Right atrium auricular region (tissue), 2 donors: Measurements from ENCODE around the gene ARRB1. TPM values are rescaled to one million over a fixed set of nuclear protein-coding genes. Genes with fewer than 3 reads are reported as not detected.

ENCODE experiments used
- DNase-seq: peaks from one replicate; pipeline ENCODE4 v3.0.0-alpha.2; 2019; ENCODE audit warnings: low spot score
- H3K27ac ChIP-seq, 2 donors: fragments of 200-600 bp; sonication (generic); 1 replicate in 1 of 2; 2 replicates in 1 of 2; pipeline ENCODE4 v1.5.1; 2016 to 2019
- H3K27me3 ChIP-seq, 2 donors: fragments of 200-600 bp; sonication (generic); one replicate each; pipeline versions ENCODE4 v1.5.1 to v1.6.0; 2017 to 2019
- H3K36me3 ChIP-seq: fragments of 200-600 bp; sonication (generic); one replicate; pipeline ENCODE4 v1.5.1; 2016
- H3K4me1 ChIP-seq, 2 donors: fragments of 200-600 bp; sonication (generic); one replicate each; pipeline versions ENCODE4 v1.5.1 to v1.6.0; 2017 to 2019
- H3K4me3 ChIP-seq, 2 donors: fragments of 200-600 bp; sonication (generic); 1 replicate in 1 of 2; 2 replicates in 1 of 2; pipeline ENCODE4 v1.5.1; 2017 to 2019; ENCODE audit warnings: mild to moderate bottlenecking in 1 of 2, moderate library complexity in 1 of 2
- H3K9me3 ChIP-seq, 2 donors: fragments of 200-600 bp; sonication (generic); one replicate each; pipeline ENCODE4 v1.5.1; 2019
- total RNA-seq, 2 donors: library from RNA; depleted of rRNA; stranded (reverse); fragments of >200 nt; gene quantifications; one replicate each; pipeline ENCODE4 v1.1.0, GENCODE V29; 2016
- TF ChIP-seq, protein P1 (sequence below), 2 donors: fragments of 200-600 bp; sonication (generic); IDR thresholded peaks; one replicate each; pipeline ENCODE4 v1.5.1; 2019; ENCODE audit warnings: antibody characterized with exemption in 2 of 2

The ARRB1 gene
- total RNA-seq, 2 donors from 2014 or later, result 19.4 to 22.9 TPM

GRCh38 chr11:75272821-75273301, 78.6 kb downstream of the ARRB1 start:
- TF ChIP-seq, protein P1, sequence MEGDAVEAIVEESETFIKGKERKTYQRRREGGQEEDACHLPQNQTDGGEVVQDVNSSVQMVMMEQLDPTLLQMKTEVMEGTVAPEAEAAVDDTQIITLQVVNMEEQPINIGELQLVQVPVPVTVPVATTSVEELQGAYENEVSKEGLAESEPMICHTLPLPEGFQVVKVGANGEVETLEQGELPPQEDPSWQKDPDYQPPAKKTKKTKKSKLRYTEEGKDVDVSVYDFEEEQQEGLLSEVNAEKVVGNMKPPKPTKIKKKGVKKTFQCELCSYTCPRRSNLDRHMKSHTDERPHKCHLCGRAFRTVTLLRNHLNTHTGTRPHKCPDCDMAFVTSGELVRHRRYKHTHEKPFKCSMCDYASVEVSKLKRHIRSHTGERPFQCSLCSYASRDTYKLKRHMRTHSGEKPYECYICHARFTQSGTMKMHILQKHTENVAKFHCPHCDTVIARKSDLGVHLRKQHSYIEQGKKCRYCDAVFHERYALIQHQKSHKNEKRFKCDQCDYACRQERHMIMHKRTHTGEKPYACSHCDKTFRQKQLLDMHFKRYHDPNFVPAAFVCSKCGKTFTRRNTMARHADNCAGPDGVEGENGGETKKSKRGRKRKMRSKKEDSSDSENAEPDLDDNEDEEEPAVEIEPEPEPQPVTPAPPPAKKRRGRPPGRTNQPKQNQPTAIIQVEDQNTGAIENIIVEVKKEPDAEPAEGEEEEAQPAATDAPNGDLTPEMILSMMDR (IDR thresholded peaks at IDR 0.05), result no peak

GRCh38 chr11:75272391-75272790, 79.1 kb downstream of the ARRB1 start:
- Histone ChIP-seq H3K4me3 (no peak overlapping the region), H3K36me3 (peaks cover 25% of the 10 kb centered on the region)
- no peak for DNase-seq

More at GRCh38 chr11:75272821-75273301, 78.6 kb downstream of the ARRB1 start:
- DNase-seq, result no peak
- Histone ChIP-seq H3K4me1 (no peaks in the 10 kb centered on the region), H3K4me3 (no peak overlapping the region), H3K36me3 (peaks cover 30% of the 10 kb centered on the region), H3K9me3 (no peaks in the 10 kb centered on the region), H3K27ac (no peak overlapping the region), H3K27me3 (no peaks in the 10 kb centered on the region)

GRCh38 chr11:75271730-75272129, 79.7 kb downstream of the ARRB1 start:
- Histone ChIP-seq H3K27ac (no peak overlapping the region), H3K27me3 (no peaks in the 10 kb centered on the region), H3K36me3 (peaks cover 19% of the 10 kb centered on the region), H3K9me3 (no peaks in the 10 kb centered on the region), H3K4me1 (no peaks in the 10 kb centered on the region), H3K4me3 (no peak overlapping the region)
- DNase-seq, result no peak
- TF ChIP-seq, protein P1 (IDR thresholded peaks at IDR 0.05), result no peak

More at GRCh38 chr11:75272391-75272790, 79.1 kb downstream of the ARRB1 start:
- Histone ChIP-seq H3K4me1 (no peaks in the 10 kb centered on the region), H3K9me3 (no peaks in the 10 kb centered on the region), H3K27me3 (no peaks in the 10 kb centered on the region), H3K27ac (no peak overlapping the region)
- TF ChIP-seq, protein P1 (IDR thresholded peaks at IDR 0.05), result no peak

DNA sequence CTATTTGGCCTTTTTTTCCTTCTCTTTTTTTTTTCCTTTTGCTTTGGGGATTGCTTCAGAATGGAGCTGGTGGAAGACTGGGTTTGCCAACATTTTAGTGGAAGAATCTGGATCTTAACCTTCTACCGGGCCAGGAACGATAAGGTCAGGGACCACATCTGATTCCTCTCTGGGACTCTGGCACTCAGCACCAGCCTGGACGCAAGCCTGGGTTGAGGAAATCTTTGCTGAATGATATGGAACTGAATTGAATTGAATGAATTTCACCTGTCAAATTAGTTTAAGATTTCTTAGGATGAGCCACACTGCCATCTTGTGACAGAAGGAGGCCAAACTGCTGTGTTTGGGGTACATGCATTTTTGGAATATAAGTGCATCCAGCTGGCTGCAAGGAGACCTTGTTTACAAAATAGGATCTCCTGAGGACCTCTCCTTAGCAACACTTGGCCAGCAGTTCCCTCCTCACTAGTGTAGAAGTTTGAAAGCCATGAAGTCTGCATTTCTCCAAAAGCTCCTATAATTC, 80.5 kb downstream of the ARRB1 start:
- no peak overlapping the region for H3K4me3 ChIP-seq
- no peak for DNase-seq
- no peak overlapping the region for H3K27ac ChIP-seq
- TF ChIP-seq, protein P1 (IDR thresholded peaks at IDR 0.05), result peak in 1 of 2 donors; percentile 40
- H3K27me3 ChIP-seq, result no peaks in the 10 kb centered on the region
- peaks cover 20% of the 10 kb centered on the region for H3K36me3 ChIP-seq
- H3K4me1 ChIP-seq, result no peaks in the 10 kb centered on the region
- H3K9me3 ChIP-seq, result no peaks in the 10 kb centered on the region

- peaks cover 24% of the 10 kb centered on the region for H3K36me3 ChIP-seq
- no peak overlapping the region for H3K27ac ChIP-seq
- no peaks in the 10 kb centered on the region for H3K27me3 ChIP-seq
- TF ChIP-seq, protein P1 (IDR thresholded peaks at IDR 0.05), result no peak
- no peaks in the 10 kb centered on the region for H3K9me3 ChIP-seq
- H3K4me1 ChIP-seq, result no peaks in the 10 kb centered on the region
- DNase-seq, result no peak
- H3K4me3 ChIP-seq, result no peak overlapping the region
Observed at GRCh38 chr11:75269896-75270295, 81.6 kb downstream of the ARRB1 start.

GRCh38 chr11:75269367-75269660, 82.1 kb downstream of the ARRB1 start:
- DNase-seq, result no peak
- no peaks in the 10 kb centered on the region for H3K27me3 ChIP-seq
- TF ChIP-seq, protein P1 (IDR thresholded peaks at IDR 0.05), result no peak
- no peaks in the 10 kb centered on the region for H3K4me1 ChIP-seq
- no peaks in the 10 kb centered on the region for H3K9me3 ChIP-seq
- no peak overlapping the region for H3K27ac ChIP-seq
- H3K36me3 ChIP-seq, result peaks cover 24% of the 10 kb centered on the region
- no peak overlapping the region for H3K4me3 ChIP-seq
